Measurements from ENCODE around the gene FOXF1.

FOXF1 gene

DNA sequence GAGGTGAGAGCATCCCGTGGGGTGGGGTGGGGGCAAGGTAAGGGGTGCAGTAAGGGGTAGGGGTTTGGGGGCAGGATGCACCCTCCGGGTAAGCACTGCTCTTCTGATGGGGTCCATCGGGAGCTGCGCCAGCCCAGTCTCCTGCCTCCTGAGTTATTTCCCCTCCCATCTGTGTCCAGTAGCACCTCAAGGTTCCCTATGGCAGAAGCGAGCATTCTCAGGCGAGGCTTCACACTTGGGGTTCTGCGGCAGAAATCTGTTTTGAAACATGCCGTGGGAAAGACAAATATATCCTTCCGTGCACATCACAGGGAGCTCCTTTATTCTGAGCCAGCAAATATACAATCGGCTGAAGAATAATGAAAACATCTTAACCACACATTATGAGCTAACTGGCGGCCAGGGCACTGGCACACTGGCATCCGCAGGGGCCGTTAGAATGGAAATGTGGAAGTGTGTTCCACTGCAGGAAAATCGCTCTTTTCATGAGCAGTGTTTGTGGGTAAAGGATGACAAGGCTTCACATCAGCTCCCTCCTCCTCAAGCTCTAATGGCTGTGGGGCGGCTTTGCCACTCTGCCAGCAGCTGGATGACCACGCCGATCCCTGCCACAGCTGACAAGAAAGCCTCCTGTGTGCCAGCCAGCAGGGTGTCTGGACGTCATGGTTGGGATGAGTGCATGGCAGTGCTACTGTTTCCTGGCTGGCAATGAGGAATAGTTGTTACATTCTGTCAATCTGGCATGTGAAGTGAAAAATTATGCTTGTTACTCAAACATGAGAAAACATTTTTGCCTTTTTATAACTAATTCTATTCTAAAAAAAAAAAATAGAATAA lies 24.7 kb downstream of the FOXF1 start:
- no peak for DNase-seq (ENCODE audit: low read depth)

DNA sequence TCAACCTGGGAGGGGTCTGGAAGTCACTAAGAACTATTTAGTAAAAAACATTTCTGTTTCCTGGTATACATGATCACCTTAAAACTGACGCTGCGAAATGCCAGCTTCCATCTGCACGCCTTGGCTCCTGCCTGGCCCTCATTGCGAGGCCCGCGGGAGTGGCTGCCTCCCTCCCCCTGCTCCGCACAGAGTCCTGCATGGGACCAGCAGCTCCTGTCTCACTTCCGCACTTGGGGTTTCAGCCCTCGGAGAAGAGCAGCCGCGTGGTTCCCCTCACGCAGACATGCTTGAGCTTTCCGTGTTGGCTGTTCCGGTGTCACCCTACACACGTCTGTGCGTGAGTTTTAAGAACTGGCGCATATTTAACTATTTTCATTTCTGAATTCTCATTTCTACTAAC lies 26.3 kb downstream of the FOXF1 start:
- no peak for DNase-seq (ENCODE audit: low read depth)

DNA sequence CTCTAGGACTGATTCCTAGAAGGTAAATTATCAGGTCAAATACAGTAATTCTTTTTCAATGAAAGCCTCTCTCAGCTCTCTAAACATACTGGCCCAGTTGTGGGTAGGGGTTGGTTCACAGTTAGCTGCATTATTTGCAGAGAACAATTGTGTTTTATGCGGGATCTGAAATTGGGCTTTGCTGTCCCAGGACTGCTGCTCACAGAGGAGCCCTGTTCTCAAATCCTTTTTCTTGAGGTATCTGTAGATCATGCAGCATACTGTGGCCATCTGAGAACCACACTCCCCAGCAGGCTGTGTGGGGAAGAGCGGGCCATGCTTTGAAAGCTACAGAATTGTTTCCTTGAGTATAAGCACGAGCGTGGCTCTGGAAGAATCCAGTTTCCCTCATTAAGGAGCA lies 27.2 kb downstream of the FOXF1 start:
- DNase-seq (ENCODE audit: low read depth): no peak

DNA sequence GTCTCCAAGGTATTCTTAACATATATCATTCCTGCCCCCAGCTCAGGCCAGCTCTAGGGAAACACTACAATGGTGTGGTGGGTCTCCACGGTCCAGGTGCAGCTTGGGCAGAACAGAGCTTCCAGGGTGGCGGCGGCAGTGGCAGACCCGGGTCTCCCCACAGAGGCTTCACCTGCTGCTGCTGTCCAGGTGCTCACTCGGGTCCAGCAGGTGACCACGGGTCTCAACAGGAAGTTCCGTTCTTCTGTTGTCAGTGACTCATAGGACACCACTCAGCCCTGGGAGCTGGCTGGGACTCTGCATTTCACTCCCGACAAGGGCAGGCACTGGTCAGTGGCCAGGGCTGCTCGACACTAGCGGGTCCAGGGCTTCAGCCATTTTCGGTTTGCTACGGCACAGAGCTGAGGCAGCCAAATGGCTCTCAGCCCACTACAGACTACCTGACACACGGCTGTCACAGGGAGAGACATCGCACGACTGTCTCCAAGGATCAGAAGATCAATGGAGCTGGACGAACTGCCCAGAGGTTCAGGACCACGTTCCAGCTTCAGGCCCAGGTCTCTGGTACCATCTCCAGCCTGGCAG lies 28.0 kb downstream of the FOXF1 start:
- DNase-seq (ENCODE audit: low read depth): no peak

DNA sequence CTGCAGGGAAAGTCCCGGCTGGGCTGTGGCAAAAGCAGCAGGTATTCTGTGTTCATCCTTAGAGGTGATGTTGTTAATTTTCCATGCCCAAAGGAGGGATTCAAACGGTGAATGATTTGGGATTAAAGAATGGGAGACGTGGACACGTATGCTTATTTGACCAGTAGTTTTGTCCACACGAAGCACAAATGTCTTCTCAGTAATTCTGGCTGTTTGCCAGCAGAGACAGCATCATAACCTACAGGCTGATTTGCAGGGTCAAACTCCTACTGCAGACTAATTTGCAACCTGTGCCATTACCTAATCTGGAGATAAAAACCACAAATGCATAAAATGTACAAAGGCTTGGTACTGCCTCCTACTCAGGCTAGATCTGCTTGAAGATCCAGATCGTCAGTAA lies 30.6 kb downstream of the FOXF1 start:
- no peak for DNase-seq (ENCODE audit: low read depth)

DNA sequence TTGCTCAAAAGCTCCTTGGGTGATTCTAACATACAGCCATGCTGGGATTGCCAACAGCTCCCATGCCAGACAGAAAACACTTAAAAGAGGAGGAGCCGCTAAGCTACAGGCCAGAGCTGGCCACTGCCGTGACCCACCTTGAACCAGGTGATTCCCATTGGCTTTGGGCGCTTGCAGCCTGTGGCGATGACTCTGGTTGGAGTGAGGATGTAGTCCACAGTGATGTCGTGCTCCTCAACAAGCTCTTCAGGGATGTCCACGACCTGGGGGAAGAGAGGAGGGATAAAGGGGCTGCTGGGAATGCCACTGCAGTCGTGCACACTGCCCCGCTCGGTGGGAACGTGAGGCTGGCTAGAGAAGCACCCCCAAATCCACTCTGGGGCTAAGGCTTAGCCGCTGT lies 31.2 kb downstream of the FOXF1 start:
- DNase-seq (ENCODE audit: low read depth): no peak

DNA sequence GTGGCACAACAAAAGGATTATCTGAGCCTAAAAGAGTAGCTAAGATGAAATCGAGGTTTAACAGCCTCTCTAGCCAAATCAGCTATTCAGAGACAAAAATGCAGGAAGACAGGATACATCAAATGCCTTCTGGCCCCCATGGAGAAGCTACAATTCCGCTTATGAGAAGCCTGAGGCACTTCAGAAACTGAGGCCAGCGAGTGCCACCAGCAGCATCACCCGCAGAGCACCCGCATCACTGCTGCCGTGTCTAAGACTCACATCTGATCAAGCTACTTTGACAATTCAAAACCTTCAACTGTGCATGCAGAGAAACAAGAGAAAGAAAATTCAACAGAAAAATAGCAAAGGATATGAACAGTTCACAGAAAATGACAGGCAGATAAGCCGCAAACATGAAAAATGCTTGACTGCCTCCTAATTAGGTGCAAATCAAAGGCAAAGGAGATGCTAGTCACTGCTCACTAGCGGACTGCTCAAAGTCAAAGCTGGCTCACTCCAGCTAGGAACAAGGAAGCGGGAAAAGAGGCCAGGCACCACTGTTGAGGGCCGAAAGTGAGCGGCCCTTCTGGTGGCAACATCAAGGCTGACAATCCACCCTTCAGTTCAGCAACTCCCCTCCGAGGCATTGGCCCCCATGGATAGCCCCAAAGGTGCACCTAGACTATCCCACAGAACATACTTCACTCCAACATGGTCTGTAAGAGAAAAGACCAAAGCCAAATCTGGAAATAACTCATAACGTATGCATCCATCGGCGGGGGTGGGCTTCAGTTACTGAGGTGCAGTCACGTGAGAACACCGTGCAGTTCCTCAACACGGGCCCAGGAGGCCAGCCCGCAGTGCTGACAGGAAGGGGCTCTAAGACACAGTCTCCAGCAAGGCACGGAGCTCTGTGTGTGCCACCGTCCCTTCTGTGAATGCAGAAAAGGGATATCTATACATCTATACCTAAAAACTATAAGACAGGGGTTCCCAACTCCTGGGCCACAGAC lies 32.7 kb downstream of the FOXF1 start:
- no peak for DNase-seq (ENCODE audit: low read depth)

DNA sequence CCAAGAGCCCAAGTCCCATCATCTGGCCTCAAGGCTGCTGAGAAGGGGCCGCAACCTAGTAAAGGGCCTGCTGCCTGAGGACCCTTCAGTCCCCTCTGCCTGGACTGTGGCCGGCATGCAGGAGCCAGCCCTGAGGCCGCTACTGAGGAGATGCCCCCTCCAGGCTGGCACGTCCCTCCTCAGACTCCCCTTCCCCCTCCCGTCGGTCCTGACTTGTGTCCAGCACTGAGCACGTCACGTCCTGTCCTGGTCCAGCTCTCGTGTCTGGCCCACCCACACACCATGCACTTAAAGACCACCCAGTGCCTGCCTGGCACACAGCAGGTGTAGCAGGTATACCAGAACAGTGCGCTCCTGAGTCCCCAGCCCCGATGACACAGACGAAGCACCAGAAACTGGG lies 35.2 kb downstream of the FOXF1 start:
- no peak for DNase-seq (ENCODE audit: low read depth)

DNA sequence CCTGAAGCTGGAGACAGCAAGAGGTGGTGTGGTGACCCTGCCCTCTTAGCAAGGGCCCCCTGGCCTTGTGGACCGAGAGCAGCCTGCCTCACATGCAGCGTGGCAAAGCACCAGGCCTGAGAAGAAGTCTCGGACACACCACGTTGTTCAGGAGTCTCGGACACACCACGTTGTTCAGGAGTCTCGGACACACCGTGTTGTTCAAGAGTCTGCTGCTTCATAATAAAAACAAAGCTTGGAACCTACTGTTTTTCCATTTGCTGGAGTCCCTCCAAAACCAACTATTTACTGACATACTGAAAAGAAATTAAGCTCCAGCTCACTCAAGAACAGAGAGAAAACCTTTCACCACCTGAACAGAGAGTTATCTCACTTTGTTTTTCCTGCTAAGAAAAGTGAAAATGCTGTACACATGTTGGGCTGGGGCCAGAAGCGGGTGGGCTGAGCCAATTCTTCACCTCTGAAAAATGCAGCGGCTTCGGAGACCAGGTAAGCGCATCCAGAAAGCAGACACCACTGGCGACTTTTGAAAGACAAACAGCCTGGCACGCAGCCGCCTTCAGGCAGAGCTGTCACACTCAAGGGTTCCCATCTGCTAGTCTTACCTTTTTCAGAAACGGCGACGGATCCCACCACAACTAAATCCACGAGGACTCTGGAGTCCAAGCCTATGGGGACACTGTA lies 35.8 kb downstream of the FOXF1 start:
- no peak for DNase-seq (ENCODE audit: low read depth)

DNA sequence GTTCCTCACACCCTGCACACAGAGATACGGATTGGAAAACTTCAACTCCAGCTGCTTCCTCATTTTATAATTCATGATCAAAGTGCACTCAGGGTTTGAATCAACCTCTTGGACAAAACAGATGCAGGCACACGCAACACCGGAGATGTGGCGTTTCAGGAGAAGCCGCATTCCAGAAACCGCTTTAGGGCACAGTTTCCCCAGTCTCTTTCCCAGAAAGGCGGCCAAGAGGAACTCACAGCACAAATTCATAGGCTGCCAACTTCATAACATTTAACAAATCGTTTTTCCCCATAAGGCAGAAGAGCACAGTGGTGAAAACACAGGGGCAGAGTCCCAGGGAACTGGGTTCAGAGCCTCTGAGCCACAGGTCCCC lies 36.3 kb downstream of the FOXF1 start:
- DNase-seq (ENCODE audit: low read depth): no peak

DNA sequence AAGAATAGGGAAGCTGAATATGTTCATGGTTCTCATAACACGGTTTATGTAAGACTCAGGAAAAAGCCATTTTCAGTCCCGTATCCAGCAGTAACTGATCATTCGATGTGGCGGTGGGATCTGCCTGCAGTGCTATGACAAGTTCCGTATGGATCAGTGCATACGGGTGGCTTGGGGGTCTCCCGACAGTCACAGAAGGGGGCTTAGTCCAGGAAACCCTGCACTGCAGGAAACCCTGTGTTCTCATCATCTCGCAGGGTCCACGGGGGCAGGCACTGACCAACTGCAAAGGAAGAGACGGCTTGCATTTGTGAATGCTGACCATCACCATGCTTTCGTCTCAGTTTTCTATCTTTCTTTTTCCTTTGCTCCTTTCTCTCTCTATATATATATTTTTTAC lies 37.0 kb downstream of the FOXF1 start:
- no peak for DNase-seq (ENCODE audit: low read depth)

DNA sequence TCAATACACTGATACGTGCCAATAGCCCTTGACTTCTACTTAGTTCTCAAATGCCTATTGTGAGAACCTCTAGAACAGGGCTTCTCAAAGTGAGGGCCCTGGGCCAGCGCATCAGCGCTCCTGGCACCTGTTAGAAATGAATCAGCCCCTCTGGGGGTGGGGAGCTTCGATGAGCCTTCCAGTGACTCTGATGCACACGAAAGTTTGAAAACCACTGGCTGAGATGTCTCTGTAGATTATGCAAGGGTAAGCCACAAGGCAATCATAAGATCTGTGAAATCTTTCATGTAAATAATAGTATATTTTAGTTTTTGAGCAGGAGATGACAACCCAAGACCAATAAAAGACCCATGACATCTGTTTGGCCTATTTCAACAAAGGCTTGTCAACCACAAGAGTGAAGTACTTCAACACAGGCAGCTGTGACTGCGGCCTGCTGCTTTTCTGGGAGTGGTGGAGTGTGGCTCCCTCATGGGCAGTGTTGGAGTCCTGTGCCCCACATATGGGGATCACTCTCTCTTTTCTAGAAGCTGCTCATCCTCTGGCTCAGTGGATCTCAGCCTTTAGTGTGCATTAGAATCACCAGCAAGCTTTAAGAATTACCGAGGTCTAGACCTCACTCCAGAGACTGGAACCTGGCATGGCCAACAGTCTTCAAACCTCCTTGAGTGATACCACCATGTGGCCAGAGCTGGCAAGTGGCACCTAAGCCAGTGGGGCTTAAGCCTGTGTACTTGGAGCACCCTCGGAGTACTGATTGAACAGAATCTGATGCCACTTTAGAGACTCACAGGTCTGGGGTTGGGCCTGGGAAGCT lies 39.0 kb downstream of the FOXF1 start:
- no peak for DNase-seq (ENCODE audit: low read depth)

DNA sequence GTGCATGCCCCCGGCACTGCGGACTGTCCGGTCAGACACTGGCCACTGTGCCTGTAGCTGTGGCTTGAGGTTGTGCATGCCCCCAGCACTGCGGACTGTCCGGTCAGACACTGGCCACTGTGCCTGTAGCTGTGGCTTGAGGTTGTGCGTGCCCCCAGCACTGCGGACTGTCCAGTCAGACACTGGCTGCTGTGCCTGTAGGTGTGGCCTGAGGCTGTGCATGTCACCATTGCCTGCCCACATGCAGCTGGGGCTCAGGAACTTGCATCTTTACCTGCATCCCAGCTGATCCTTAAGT lies 39.5 kb downstream of the FOXF1 start:
- no peak for DNase-seq (ENCODE audit: low read depth)

DNA sequence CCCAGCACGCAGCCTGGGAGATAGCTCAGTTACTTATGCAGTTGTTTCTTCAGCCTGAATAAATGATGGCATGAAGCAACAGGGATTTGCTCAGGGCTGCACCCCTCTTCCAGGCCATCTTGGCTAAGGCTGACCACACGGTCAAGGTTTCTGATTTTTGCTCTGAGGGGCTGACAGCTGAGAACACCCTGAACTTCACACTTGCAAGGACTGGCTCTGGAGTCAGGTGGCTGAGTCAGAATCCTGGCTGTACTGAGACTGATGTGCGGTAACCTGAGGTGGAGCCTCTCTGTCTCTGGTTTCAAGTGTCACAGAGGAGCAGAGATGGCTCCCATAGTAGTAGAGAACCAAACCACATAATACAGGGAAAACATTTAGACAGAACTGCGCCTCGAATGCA lies 40.0 kb downstream of the FOXF1 start:
- DNase-seq (ENCODE audit: low read depth): no peak

DNA sequence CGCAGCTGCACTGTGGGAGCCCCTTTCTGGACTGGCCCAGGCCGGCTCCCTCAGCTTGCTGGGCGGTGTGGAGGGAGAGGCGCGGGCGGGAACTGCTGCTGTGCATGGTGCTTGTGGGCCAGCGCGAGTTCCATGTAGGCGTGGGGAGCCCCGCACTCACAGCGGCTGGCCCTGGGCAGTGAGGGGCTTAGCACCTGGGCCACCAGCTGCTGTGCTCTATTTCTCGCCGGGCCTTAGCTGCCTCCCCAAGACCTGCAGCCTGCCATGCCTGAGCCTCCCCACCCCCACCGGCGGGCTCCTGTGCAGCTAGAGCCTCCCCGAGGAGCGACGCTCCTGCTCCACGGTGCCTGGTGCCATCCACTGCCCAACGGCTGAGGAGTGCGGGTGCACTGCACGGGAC lies 43.0 kb downstream of the FOXF1 start:
- no peak for DNase-seq (ENCODE audit: low read depth)

DNA sequence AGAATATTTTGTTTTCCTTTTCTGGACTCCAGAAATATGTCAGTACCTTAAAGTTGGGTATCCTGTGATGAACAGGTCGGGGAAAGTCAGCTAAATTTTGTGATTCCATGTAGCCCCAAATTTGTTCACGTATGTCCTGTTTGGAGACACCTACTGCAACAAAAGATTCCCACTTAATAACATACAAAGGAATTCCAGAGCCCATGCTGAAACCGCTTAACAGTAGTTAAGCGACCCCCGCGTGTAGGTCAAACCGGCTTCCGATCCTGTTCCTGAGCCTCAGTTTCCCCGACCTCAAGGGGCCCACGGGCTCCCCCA lies 44.2 kb downstream of the FOXF1 start:
- DNase-seq (ENCODE audit: low read depth): no peak

DNA sequence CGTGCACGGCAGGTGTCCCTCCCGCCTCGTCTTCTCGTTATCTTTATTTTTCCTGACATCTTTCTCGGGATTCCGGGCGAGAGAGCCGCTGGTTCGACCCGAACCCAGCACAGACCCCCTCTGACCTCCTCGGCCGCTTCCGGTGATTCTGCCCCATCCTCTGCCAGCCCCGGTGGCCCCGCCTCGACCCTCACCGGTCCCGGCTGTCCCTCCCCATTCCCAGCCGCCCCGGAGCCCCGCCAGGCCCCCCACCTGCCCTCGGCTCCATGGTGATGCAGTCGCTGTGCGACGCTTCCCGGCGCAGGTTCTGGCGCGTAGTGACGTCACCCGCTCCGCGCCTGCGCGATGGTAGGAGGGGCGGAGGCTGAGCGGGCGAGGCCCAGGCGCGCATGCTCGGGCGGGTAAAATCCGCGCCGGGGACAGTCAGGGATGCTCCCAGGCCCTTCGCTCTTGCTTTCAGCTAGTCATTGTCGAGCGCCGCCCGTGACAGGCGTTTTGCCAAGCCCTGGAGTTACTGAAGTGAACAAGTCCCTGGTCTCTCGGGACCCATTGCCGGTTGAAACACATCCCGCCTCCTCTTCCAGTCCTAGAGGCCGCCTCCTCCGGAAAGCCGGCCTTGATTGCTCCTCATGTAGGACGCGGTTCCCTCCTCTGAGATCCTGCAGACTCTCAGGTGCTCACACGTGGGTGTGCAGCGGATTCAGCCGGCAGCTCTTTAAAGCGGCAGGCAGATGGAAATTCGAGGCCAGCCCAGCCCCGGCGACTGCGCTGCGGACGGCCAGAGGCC lies 44.8 kb downstream of the FOXF1 start, which contains the start of gene MTHFSD:
MTHFSD (minus strand) TSS at position 319 of the 787 bp plus-strand sequence; CDS start at position 268, 51 bp downstream.
- peak; percentile 53 for DNase-seq (ENCODE audit: low read depth)

DNA sequence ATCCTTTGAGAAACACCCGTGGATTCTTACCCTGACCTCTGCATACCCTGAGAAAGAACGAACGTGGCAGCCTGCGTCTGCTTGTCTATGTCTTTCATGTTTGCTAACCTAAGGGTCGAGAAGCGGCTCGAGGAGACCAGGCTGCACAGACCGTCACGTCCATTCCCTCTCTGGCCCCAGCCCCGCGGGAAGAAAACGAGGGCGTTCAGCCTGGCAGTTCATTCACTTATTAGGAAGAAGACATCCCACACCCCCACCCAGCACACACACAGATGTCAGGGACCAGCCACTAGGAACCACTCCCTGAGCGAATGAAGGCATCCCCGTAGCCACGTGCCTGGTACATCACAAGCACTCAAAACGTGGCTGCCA lies 45.4 kb downstream of the FOXF1 start:
- no peak for DNase-seq (ENCODE audit: low read depth)

DNA sequence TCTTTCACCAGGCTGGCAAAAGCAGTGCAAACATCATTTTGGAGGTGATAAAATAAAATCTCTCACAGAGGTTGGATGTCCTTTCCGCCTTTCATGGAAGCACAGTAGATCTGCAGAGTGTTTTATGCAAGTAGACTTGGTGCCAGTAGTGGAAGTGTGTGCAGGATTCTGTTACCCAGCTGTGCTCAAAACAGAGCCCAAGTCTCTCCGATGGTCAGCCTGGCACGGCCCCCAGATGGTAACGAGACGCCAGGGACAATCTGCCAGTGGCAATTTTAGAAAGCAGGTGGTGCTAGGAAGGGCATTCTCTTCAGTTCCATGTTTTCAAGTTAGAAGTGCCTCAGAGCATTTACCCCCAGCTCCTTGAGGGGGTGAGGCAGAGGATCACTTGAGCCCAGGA lies 46.2 kb downstream of the FOXF1 start:
- no peak for DNase-seq (ENCODE audit: low read depth)

DNA sequence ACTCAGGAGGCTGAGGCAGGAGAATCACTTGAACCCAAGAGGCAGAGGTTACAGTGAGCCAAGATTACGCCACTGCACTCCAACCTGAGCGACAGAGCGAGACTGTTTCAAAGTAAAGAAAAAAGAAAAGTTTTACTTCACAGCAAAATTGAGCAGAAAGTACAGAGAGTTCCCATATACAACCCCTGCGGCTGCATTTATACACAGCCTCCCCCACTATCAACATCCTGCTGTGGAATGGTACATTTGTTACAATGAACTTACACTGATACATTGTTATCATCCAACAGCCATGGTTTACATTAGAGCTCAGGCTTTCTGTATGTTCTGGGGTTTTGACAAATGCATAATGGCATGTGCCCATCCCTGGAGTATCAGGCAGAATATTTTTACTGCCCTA lies 47.3 kb downstream of the FOXF1 start:
- no peak for DNase-seq (ENCODE audit: low read depth)

Data from GM04503 (cell line).